NCI-H774 (cell line): ENCODE data around the gene TDRD10.

ENCODE experiments used
- DNase-seq: peaks from one replicate; lab custom pipeline; 2025; lab: John Stamatoyannopoulos, UW

TDRD10 gene, protein sequence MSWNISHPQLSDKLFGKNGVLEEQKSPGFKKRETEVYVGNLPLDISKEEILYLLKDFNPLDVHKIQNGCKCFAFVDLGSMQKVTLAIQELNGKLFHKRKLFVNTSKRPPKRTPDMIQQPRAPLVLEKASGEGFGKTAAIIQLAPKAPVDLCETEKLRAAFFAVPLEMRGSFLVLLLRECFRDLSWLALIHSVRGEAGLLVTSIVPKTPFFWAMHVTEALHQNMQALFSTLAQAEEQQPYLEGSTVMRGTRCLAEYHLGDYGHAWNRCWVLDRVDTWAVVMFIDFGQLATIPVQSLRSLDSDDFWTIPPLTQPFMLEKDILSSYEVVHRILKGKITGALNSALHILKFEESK

DNA sequence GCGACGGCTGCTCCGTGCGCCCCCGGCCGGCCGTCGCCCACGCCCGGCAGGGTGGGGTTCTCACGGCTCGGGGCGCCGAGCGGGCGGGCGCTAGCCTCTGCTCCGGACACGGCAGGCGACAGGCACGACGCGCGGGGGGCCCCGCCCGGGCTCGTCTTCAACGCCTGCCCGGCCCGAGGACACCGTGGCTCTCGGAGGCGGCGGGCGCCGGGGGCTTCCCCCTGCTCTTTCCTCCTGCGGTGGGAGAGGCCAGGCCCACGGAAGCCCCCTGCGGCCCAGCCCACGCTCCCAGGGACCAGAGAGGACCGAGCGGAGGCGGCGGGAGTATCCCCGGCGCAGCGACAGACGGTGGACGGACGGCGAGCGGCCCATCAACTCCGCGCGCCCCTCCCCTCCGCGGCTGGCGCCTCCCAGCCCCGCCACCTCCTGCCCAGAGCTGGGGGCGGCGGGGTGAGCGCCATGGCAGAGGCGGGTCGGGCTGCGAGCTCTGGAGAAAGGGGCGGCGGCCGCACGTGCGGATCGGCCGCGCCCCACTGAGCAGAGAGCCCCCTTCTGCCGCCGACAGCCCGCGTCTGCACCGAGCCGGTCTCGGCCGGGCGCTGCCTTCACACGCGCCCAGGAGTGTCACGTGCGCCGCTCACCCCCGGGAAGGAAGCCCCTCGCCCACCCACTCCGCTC, at the start of gene TDRD10, which contains the start of gene SHE:
TDRD10 (plus strand) TSS at position 154 of the 678 bp plus-strand sequence. CDS start 4,685 bp downstream, outside the sequence.
SHE (minus strand) TSS at position 347 of the 678 bp plus-strand sequence. CDS start 386 bp downstream, outside the sequence.
- DNase-seq: no peak

DNA sequence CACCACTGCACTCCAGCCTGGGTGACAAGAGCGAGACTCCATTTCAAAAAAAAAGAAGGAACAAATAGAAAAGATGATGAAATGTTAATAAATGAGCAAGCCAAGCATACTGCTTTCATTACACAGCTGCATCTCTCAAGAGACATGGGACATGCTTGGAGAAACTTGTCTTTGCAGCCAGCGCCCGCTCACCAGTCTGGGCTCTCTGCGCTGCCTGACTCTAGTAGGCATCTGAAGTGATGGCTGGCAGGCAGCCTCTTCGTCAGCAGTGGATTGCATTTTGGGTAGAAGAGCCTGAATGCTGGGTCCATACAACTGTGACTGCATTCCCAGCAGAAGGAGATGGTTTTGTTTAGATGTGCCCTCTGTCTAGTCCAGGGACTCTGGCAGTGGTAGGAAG, 48.9 kb upstream of the TDRD10 start:
- no peak for DNase-seq

DNA sequence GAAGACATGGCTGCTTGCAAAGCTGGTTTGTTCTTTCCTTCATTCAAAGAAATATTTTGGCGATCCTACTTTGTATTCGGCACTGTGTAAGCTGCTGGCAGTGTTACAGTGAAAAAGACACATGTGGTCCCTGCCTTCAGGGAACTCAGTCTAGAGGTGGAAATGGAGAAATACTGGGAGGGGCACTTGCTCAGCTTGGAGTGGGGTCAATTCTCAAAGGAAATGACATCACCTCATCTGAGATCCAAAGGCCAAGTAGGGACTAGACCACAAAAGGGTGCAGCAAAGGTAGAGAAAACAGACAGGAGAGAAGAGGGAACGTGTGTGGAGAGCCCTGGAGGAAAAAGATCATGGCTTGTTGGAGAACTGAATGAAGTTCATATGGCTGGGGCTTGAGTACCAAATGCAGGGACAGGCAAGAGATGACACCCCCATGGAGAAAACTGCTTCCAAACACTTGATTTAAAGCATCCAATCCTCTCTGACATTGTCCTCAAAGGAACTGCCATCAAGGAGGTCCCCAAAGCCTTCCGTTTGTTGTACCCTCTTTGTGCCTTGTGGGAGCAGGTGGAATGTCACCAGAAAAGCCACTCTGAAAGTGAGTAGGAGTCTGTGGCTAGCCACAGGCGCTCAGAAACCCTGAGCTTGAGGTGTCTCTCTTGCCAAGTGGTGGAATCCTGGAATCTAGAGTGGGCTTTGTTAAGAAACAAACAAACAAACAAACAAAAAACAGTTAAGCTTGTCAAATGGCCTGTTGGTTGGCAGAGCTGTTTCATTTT, 48.3 kb upstream of the TDRD10 start:
- no peak for DNase-seq

DNA sequence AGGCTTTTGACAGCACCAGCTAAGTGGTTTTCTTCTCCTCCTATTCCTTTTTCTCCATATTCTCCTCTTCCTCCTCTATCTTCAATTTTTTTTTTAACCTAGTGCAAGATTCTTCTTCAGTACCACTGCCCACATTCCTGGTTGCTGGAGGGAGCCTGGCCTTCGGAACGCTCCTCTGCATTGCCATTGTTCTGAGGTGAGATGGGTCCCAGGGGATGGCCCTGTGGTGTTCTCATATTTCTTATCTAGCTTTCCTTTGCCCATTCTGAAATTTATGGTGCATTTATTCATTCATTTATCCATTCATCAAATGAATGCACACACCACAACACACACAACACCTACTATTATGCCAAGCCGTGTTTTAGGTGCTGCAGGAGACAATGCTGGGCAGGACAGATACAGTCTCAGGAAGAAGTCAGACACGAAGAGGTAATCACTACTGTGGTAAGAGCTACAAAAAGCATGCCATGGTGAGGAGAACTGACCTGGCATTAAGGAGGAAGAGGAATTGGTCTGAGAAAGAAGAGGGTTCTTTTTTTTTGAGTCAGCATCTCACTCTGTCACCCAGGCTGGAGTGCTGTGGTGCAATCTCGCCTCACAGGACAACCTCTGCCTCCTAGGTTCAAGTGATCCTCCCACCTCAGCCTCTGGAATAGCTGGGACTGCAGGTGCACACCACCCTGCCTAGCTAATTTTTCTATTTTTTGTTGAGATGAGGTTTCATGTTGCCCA, 47.5 kb upstream of the TDRD10 start:
- no peak for DNase-seq

GRCh38 chr1:154456631-154457030, 45.4 kb upstream of the TDRD10 start:
- DNase-seq: no peak

- no peak for DNase-seq
Measured at GRCh38 chr1:154459080-154459479, 42.9 kb upstream of the TDRD10 start.

DNA sequence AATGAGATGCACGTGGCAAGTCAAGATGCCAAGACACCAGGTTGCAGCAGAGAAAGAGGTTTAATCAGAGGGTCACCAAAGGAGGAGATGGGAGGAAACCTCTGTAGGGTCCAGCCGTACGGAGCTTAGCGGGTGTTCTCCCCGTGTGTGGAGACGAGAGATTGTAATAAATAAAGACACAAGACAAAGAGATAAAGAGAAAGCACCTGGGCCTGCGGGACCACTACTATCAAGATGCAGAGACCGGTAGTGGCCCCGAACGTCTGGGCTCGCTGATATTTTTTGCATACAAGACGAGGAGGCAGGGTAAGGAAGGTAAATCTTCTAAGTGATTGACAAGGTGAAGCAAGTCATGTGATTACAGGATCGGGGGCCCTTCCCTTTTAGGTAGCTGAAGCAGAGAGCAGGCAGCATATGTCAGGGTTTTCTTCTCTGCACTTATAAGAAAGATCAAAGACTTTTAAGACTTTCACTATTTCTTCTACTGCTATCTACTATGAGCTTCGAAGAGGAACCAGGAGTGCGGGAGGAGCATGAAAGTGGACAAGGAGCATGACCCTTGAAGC, 41.2 kb upstream of the TDRD10 start:
- DNase-seq: no peak

DNA sequence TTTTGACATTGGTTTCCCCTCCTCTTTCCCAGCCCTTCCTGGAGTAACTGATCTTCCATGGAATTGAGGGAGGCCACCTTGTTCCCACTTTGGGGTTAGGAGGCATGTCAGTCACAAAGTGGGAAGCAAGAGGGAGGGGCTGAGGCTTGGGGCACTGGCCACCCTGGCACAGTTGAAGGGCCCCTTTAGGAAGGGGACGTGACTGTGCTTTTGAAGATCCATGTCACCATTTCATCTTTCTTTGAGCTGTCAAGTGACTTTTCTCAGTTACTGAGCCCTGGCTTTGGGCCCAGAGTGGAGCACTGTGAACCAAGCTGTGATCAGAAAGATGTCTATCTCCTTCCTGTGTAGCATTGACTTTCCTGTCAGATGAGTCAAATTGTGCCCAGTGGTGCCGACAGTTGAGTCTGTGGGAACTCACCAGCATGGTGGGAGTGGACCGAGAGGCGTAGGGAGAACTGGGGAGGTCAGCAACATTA, 38.5 kb upstream of the TDRD10 start:
- DNase-seq: no peak

GRCh38 chr1:154465621-154466195, 36.3 kb upstream of the TDRD10 start:
- DNase-seq: no peak

DNA sequence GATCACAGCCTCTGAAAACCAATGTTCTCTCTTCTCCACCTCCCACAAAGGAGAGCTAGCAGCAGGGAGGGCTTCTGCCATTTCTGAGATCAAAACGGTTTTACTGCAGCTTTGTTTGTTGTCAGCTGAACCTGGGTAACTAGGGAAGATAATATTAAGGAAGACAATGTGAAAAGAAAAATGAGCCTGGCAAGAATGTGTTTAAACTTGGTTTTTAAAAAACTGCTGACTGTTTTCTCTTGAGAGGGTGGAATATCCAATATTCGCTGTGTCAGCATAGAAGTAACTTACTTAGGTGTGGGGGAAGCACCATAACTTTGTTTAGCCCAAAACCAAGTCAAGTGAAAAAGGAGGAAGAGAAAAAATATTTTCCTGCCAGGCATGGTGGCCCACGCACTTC, 35.8 kb upstream of the TDRD10 start:
- DNase-seq: no peak

DNA sequence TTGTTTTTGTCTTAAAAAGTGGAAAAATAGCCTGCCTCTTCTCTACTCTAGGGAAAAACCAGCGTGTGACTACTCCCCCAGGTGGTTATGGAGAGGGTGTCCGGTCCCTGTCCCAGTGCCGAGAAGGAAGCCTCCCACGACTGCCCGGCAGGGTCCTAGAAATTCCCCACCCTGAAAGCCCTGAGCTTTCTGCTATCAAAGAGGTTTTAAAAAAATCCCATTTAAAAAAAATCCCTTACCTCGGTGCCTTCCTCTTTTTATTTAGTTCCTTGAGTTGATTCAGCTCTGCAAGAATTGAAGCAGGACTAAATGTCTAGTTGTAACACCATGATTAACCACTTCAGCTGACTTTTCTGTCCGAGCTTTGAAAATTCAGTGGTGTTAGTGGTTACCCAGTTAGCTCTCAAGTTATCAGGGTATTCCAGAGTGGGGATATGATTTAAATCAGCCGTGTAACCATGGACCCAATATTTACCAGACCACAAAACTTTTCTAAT, 35.0 kb upstream of the TDRD10 start:
- DNase-seq: no peak

DNA sequence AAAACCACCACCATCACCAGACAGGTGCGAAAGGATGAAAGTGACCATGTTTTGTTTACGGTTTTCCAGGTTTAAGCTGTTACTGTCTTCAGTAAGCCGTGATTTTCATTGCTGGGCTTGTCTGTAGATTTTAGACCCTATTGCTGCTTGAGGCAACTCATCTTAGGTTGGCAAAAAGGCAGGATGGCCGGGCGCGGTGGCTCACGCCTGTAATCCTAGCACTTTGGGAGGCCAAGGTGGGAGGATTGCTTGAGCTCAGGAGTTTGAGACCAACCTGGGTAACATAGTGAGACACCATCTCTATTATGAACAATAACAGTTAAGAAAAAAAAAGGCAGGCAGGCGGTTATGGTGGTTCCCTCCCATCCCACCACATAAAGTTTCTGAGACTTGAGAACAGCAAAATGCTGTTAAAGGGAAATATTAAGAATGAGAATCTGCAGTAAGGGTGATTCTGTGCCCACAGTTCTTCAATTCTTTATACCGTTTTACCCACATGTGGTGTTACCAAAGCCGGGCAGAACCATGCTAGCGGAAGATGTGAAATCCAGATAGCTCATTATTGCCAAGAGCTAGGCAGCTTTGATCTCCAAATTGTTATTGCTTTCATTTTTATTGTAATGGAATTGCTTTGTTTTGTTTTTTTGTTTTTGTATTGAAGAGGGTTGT, 34.5 kb upstream of the TDRD10 start:
- DNase-seq: no peak

- DNase-seq: no peak
Measured at GRCh38 chr1:154468535-154469250, 33.3 kb upstream of the TDRD10 start.

DNA sequence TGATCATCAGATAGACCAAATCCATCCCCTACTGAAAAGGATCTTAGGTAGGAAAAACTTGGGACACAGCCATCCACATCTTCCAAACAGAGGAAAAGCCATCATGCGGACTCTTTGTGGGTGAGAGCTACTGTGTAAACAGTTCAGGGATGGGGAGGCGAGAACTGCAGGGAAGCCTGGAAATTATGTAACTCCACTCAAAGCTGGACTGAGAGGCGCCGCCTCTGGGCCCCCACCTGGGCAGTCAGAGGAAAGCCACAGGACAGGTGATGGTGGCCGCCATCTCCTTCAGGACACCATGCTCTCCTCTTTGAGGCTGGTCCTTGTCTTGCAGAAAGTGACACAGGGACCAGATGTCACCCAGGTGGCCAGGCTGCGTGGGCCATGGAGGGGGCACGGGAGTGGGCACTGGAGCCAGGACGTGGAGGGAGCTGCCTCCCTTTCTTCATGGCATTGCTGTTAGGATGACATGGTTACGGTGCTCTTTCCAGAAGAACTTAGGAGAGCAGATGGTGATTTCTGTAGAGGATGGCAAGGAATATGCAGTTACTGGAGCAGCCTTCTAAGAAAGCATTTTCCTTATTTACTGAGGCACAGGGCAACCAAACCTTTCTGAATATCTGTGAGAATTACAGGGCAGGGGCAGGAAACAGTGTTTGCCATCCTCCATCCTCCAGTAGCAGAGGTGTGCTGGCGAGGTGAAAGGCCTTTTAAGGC, 32.0 kb upstream of the TDRD10 start:
- peak; percentile 38 for DNase-seq

DNA sequence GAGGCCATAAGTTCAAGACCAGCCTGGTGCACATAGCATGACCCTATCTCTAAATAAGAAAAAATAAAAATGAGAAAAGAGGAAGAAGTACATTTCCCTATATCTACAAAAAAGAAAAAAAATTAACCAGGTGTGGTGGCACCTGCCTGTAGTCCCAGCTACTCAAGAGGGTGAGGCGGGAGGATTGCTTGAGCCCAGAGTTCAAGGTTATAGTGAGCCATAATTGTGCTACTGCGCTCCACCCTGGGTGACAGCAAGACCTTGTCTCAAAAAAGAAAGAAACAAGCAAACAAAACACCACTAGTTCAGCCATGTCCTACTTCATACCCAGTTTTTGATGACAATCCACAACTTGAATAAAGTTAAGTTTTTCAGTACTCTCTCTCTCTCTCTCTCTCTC, 30.7 kb upstream of the TDRD10 start:
- DNase-seq: no peak

DNA sequence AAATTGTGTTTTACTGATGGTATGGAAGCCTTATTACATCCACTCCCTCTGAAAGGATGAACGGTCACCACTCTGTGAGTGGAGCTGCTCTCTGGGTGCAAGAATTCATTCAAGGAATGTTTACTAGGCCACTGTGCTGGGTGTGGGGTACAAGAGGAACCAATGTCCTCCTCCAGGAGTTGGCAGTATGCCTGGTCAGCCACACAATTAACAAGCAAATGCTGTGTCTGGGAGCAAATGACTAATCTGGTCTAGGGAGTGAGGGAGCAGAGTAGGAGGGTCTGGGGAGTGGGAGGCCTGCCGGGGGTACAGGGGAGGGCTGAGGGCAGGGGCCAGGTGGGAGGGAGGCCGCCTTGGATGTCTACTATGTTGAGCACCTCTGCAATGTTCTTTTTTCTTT, 27.2 kb upstream of the TDRD10 start:
- DNase-seq: no peak

DNA sequence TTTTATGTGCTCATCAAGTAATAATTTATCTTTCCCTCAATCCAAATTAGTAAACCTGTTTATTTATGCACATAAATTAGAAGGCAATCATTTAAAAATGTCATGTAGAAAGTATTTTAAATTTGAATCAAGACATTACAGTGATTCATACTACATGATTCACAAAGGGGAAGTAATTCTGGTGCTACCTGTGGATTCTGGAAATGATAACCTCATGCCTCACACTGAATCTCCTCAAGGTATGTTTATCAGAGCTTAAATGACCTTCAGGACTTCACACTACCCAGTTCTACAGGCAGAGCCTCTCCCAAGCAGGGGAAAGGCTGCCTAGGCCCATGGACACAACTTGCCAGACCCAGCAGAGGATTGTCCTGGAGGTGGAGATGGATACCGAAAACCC, 25.2 kb upstream of the TDRD10 start:
- no peak for DNase-seq

DNA sequence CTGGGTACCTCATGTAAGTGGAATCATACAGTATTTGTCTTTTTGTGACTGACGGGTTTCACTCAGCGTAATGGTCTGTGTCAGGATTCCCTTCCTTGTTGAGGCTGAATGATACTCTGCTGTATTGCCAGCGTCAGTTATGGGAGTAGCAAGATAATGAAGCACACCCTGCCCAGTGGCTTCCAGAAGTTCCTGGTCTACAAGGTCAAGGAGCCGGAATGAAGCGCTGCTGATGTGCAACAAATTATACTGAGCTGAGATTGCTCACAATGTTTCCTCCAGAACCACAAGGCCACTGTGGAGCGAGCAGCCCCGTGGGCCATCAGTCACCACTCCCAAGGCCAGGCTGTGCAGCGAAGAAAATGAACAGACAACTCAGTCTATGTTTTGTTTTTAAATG, 24.0 kb upstream of the TDRD10 start:
- no peak for DNase-seq

DNA sequence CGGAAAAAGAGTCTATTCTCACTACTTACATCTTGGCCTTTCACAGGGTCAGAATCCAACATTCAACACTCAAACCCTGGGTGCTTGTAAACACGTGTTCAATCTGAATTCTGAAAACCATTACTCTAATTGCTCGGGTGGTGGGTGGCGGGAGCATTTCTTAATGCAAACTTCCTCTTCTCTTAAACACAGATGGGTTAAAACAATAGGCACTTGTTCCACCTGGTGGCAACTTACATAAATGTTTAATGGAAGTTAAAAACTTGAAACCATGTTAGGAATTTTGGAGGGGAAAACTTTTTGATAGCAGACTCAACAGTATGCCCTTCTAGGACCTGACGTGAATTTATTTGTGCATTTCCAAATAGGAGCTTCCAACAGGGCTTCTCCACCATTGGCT, 23.4 kb upstream of the TDRD10 start:
- no peak for DNase-seq
